Transverse colon (tissue), 4 donors: ENCODE measurements around the gene UAP1L1.

ENCODE experiments used
- EP300 ChIP-seq: sonication (generic); formaldehyde crosslinking; IDR thresholded peaks from one replicate; pipeline ENCODE4 v1.6.1; 2017; ENCODE audit warnings: antibody characterized with exemption, low read depth
- POLR2A ChIP-seq: fragments of 450-650 bp; IDR thresholded peaks from one replicate; pipeline ENCODE4 v1.6.1; 2016; ENCODE audit warnings: antibody characterized with exemption, mild to moderate bottlenecking, moderate library complexity
- POLR2AphosphoS5 ChIP-seq, 3 donors: sonication (generic); formaldehyde crosslinking; IDR thresholded peaks; one replicate each; pipeline ENCODE4 v1.6.1; 2016; ENCODE audit warnings: antibody characterized with exemption in 3 of 3
- TF ChIP-seq, protein P1 (sequence below), 5 experiments: fragments of 200-600 bp in 3 of 5; fragments of 450-650 bp in 2 of 5; sonication (generic) in 3 of 5; IDR thresholded peaks; 1 replicate in 2 of 5; 2 replicates in 3 of 5; pipeline ENCODE4 v1.5.1; 2016 to 2017; ENCODE audit warnings: antibody characterized with exemption in 5 of 5, inconsistent platforms in 3 of 5, mild to moderate bottlenecking in 2 of 5, moderate library complexity in 1 of 5

DNA sequence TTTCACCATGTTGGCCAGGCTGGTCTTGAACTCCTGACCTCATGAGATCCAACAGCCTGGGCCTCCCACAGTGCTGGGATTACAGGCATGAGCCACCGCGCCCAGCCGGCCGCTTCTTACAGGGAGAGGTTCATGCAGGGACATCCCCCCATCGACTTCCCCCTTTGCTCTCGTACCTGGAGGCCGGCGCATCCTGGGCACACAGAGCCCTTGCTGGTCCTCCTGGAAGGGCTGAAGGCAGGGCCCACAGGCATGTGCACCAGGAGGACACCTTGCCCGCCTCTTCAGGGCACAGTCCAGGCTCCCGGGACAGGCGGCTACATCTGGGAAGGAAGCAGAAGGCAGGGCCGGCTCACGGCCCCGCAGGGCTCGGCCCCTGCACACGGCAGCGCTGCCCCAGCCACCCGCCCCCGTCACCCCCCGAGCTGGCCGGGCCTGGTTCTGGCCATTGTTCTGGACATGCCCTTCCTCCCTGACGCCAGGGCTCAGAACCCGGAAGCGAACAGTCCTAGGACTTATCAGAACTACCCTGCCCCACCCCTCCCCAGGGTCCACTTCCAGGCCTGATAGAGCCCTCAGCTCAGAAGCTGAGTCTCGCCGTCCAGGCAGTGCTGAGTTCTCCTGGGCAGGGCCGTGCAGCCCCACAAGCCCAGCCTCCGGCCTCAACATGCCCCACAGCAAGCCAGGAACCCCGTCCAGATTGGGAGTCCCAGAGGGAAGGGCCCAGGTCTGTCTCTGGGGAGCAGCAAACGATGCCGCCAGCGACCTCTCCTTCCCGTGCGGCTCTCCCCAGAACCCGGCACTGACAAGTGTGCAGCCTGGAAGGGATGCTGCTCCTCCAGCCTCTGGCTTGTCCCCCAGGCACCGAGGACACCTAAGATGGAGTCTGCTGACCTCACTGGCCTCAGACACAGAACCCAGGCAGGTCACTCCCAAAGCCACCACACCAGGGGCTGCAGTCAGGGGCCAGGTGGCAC lies 34.3 kb upstream of the UAP1L1 start:
- TF ChIP-seq, protein P1, sequence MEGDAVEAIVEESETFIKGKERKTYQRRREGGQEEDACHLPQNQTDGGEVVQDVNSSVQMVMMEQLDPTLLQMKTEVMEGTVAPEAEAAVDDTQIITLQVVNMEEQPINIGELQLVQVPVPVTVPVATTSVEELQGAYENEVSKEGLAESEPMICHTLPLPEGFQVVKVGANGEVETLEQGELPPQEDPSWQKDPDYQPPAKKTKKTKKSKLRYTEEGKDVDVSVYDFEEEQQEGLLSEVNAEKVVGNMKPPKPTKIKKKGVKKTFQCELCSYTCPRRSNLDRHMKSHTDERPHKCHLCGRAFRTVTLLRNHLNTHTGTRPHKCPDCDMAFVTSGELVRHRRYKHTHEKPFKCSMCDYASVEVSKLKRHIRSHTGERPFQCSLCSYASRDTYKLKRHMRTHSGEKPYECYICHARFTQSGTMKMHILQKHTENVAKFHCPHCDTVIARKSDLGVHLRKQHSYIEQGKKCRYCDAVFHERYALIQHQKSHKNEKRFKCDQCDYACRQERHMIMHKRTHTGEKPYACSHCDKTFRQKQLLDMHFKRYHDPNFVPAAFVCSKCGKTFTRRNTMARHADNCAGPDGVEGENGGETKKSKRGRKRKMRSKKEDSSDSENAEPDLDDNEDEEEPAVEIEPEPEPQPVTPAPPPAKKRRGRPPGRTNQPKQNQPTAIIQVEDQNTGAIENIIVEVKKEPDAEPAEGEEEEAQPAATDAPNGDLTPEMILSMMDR (IDR thresholded peaks at IDR 0.05): no peak
- no peak for TF ChIP-seq POLR2A
- no peak for TF ChIP-seq EP300
- TF ChIP-seq POLR2AphosphoS5 (IDR thresholded peaks at IDR 0.05): no peak
